Measurements from ENCODE around the gene TTLL4. TPM values are rescaled to one million over a fixed set of nuclear protein-coding genes. Genes with fewer than 3 reads are reported as not detected.

Gene TTLL4
- total RNA-seq, 2 donors from 2014 or later, result 96.5 to 99.0 TPM

DNA sequence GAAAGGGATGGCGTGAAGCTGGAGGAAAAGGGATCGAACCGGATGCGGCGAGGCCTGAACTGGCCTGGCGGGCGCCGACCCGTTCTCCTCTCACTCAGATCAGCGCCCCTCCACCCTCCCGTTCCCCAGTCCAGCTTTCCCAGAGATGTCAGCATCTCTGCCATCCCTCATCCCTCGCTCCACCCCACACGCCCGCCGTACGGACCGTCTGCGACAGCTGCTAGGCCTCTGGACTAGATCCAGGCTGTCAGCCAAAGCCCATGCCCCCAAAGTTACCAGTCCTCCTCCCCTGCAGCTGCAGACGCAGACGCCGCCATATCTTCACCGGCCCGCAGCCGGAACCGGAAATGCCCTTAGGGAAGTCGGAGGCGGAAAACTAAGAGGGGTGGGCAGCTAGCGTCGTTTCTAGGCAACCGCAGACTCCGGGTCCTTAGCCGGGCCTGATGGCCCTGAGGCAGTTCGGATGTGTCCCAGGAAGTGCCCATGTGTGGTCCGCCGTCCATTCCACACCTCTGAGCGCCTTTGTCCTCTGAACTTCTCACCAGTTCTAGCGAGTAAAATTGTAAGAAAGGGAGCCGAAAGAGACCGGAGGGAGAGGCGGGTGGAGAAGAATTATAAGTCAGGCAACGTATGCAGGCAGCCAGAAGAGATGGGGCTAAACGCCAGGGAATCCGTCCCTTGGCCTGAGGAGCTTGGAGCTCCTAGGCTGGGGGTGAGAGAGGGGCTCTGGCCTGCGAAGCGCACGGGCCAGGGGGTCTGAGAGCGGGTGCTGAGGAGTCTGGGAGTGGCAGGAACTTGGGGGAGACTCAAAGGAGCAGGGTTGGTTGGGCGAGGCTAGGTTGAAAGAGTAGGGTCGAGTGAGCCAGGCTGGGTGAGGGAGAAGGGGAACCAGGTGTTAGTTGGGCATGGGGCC lies 38.7 kb upstream of the TTLL4 start, which contains the start of the genes RNF25 and STK36:
Gene RNF25, minus strand, starts transcription at position 349 of the 913 bp plus-strand sequence. Its CDS starts 32 bp downstream, at position 317.
Gene STK36, plus strand, starts transcription at position 433 of the 913 bp plus-strand sequence. CDS start 744 bp downstream, outside the sequence.
- Histone ChIP-seq H3K4me3 (ENCODE audit: low read length) (peak within 1 kb of the TSS; percentile 93), H3K4me1 (ENCODE audit: control insufficient read depth, insufficient read depth, low read length) (peaks cover 12% of the 10 kb centered on the region), H3K27me3 (ENCODE audit: control insufficient read depth, insufficient read depth, low read length, poor library complexity, severe bottlenecking) (no peaks in the 10 kb centered on the region), H3K9me3 (ENCODE audit: control insufficient read depth, low read length) (no peaks in the 10 kb centered on the region), H3K36me3 (ENCODE audit: control insufficient read depth, insufficient read depth, low read length) (peaks cover 40% of the 10 kb centered on the region), H3K9ac (ENCODE audit: extremely low read depth, low read length, poor library complexity, severe bottlenecking) (peak within 1 kb of the TSS; percentile 64), H3K27ac (ENCODE audit: low read depth, low read length) (peak within 1 kb of the TSS; percentile 59)
- WGBS, 2 experiments (ENCODE audit: insufficient coverage in 1 of 2, insufficient read length in 1 of 2), result 0% methylated on average over 19 to 49 of the region's 49 CpGs
- Mint-ChIP-seq H3K4me1 (peaks cover 11% of the 10 kb centered on the region), H3K27me3 (ENCODE audit: insufficient read depth) (no peaks in the 10 kb centered on the region), H3K27ac (peak within 1 kb of the TSS; percentile 97), H3K4me3 (peak within 1 kb of the TSS; percentile 93), H3K9me3 (no peaks in the 10 kb centered on the region), H3K36me3 (ENCODE audit: low read depth) (peaks cover 30% of the 10 kb centered on the region)
- TF ChIP-seq, protein P1, sequence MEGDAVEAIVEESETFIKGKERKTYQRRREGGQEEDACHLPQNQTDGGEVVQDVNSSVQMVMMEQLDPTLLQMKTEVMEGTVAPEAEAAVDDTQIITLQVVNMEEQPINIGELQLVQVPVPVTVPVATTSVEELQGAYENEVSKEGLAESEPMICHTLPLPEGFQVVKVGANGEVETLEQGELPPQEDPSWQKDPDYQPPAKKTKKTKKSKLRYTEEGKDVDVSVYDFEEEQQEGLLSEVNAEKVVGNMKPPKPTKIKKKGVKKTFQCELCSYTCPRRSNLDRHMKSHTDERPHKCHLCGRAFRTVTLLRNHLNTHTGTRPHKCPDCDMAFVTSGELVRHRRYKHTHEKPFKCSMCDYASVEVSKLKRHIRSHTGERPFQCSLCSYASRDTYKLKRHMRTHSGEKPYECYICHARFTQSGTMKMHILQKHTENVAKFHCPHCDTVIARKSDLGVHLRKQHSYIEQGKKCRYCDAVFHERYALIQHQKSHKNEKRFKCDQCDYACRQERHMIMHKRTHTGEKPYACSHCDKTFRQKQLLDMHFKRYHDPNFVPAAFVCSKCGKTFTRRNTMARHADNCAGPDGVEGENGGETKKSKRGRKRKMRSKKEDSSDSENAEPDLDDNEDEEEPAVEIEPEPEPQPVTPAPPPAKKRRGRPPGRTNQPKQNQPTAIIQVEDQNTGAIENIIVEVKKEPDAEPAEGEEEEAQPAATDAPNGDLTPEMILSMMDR (conservative IDR thresholded peaks at IDR 0.05), result no peak
- DNase-seq, result peak; percentile 94

DNA sequence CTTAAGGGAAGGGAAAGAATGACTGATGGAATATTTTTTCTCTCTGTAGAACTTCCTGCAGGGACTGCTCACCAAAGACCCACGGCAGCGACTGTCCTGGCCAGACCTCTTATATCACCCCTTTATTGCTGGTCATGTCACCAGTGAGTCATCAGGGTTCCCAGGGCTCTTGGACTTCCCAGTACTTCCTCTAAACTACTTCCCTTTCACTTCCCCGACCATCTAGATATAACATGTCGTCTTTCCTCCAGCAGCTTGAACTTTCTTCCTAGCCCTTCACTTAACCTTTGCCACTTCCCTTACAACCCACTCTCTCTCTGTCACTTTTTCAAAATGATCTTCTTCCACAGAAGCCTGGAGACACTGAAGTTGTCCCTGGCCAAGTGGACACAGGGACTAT lies 31.5 kb upstream of the TTLL4 start:
- no peak overlapping the region for H3K9ac ChIP-seq (ENCODE audit: extremely low read depth, low read length, poor library complexity, severe bottlenecking)
- peaks cover 57% of the 10 kb centered on the region for H3K36me3 ChIP-seq (ENCODE audit: control insufficient read depth, insufficient read depth, low read length)
- WGBS, 2 experiments (ENCODE audit: insufficient coverage in 1 of 2, insufficient read length in 1 of 2), result 89 to 97% methylated on average over 4 of the region's 4 CpGs
- TF ChIP-seq, protein P1 (conservative IDR thresholded peaks at IDR 0.05), result no peak
- no peaks in the 10 kb centered on the region for H3K9me3 ChIP-seq (ENCODE audit: control insufficient read depth, low read length)
- no peak overlapping the region for H3K27ac ChIP-seq (ENCODE audit: low read depth, low read length)
- Mint-ChIP-seq H3K27ac (no peak overlapping the region), H3K4me1 (no peaks in the 10 kb centered on the region), H3K4me3 (no peak overlapping the region), H3K27me3 (ENCODE audit: insufficient read depth) (no peaks in the 10 kb centered on the region), H3K9me3 (no peaks in the 10 kb centered on the region), H3K36me3 (ENCODE audit: low read depth) (peaks cover 45% of the 10 kb centered on the region)
- no peaks in the 10 kb centered on the region for H3K27me3 ChIP-seq (ENCODE audit: control insufficient read depth, insufficient read depth, low read length, poor library complexity, severe bottlenecking)
- no peak for DNase-seq
- no peak overlapping the region for H3K4me3 ChIP-seq (ENCODE audit: low read length)
- no peaks in the 10 kb centered on the region for H3K4me1 ChIP-seq (ENCODE audit: control insufficient read depth, insufficient read depth, low read length)

DNA sequence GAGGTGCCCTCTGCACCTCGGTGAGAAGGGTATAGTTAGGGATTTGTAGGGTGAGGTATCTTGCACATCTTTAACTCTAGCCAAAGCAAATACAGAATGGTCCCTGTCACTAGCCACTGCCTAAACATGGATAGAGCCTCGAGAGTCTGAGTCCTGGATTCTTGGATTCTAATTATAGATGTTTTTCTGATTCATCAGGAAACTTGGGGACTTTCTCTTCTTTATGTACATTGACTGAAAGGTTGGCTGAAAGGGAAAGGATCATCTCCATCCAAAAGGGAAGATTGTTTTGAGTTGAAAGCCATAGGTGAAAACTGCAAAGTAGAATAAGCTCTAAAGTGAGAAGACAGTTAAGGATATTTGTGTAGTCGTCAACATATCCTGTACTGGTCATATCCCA lies 30.6 kb upstream of the TTLL4 start:
- no peaks in the 10 kb centered on the region for H3K27me3 Mint-ChIP-seq (ENCODE audit: insufficient read depth)
- no peak overlapping the region for H3K27ac Mint-ChIP-seq
- no peaks in the 10 kb centered on the region for H3K4me1 Mint-ChIP-seq
- no peak overlapping the region for H3K4me3 ChIP-seq (ENCODE audit: low read length)
- 71 to 77% methylated on average over 1 to 3 of the region's 3 CpGs for WGBS, 2 experiments (ENCODE audit: insufficient coverage in 1 of 2, insufficient read length in 1 of 2)
- no peak overlapping the region for H3K4me3 Mint-ChIP-seq
- H3K27ac ChIP-seq (ENCODE audit: low read depth, low read length), result no peak overlapping the region
- TF ChIP-seq, protein P1 (conservative IDR thresholded peaks at IDR 0.05), result no peak
- no peaks in the 10 kb centered on the region for H3K9me3 Mint-ChIP-seq
- H3K27me3 ChIP-seq (ENCODE audit: control insufficient read depth, insufficient read depth, low read length, poor library complexity, severe bottlenecking), result no peaks in the 10 kb centered on the region
- H3K4me1 ChIP-seq (ENCODE audit: control insufficient read depth, insufficient read depth, low read length), result no peaks in the 10 kb centered on the region
- peaks cover 60% of the 10 kb centered on the region for H3K36me3 ChIP-seq (ENCODE audit: control insufficient read depth, insufficient read depth, low read length)
- no peaks in the 10 kb centered on the region for H3K9me3 ChIP-seq (ENCODE audit: control insufficient read depth, low read length)
- no peak for DNase-seq
- no peak overlapping the region for H3K9ac ChIP-seq (ENCODE audit: extremely low read depth, low read length, poor library complexity, severe bottlenecking)
- H3K36me3 Mint-ChIP-seq (ENCODE audit: low read depth), result peaks cover 44% of the 10 kb centered on the region

Data from endodermal cell (in vitro differentiated cells).